Upper lobe of right lung (tissue), 1 donor: Measurements from ENCODE around the gene TPT1. TPM values are rescaled to one million over a fixed set of nuclear protein-coding genes. Genes with fewer than 3 reads are reported as not detected.

Source experiments
- ATAC-seq: fragments of 200-7000 bp; cut with Tn5 transposase; one replicate; pipeline ENCODE4 v1.9.1; 2020; ENCODE audit warnings: mild to moderate bottlenecking, moderate library complexity
- DNase-seq: peaks from one replicate; pipeline ENCODE4 v3.0.0-alpha.2; 2020
- H3K27ac ChIP-seq: fragments of 200-600 bp; one replicate; pipeline ENCODE4 v1.8.0; 2022
- H3K27me3 ChIP-seq: fragments of 200-600 bp; one replicate; pipeline ENCODE4 v1.8.0; 2022; ENCODE audit warnings: mild to moderate bottlenecking
- H3K36me3 ChIP-seq: fragments of 200-600 bp; one replicate; pipeline ENCODE4 v1.8.0; 2022
- H3K4me1 ChIP-seq: fragments of 200-600 bp; one replicate; pipeline ENCODE4 v1.8.0; 2022
- H3K4me3 ChIP-seq: fragments of 200-600 bp; one replicate; pipeline ENCODE4 v1.8.0; 2022; ENCODE audit warnings: mild to moderate bottlenecking
- H3K9me3 ChIP-seq: fragments of 200-600 bp; one replicate; pipeline ENCODE4 v1.8.0; 2022
- CTCF ChIP-seq: fragments of 200-600 bp; IDR thresholded peaks from one replicate; pipeline ENCODE4 v1.8.0; 2022; ENCODE audit warnings: antibody characterized with exemption
- intact Hi-C: fragments of 100-400 bp; cut with DNase I; formaldehyde crosslinking; loops from one replicate; pipeline ENCODE4 v1.11.0; 2022
- total RNA-seq: library from RNA; stranded (reverse); fragmentation: NEBNext Ultra II Directional; extraction: Animal tissue kit (Norgen Biotek cat#: 25700); gene quantifications from one replicate; pipeline ENCODE4 v1.2.1, GENCODE V29; 2021
- donor health status: DM: no; HTN: yes; CAD: no; lungs with severe emphysema.

Gene TPT1
- total RNA-seq, 1 donor from 2014 or later = 4,924 TPM

- intact Hi-C loops = no loop called here
- Histone ChIP-seq H3K27ac (peak overlapping the region; percentile 100), H3K4me1 (peaks cover 62% of the 10 kb centered on the region), H3K36me3 (peaks cover 55% of the 10 kb centered on the region), H3K4me3 (peak overlapping the region; percentile 99), H3K27me3 (no peaks in the 10 kb centered on the region), H3K9me3 (no peaks in the 10 kb centered on the region)
- TF ChIP-seq CTCF = no peak
- ATAC-seq (no peak), DNase-seq (no peak)
Measured at GRCh38 chr13:45339399-45339798, 1.6 kb downstream of the TPT1 start.

- intact Hi-C loops = no loop called here
- Histone ChIP-seq H3K9me3 (no peaks in the 10 kb centered on the region), H3K27me3 (no peaks in the 10 kb centered on the region), H3K4me1 (peaks cover 73% of the 10 kb centered on the region), H3K4me3 (peak overlapping the region; percentile 99), H3K27ac (no peak overlapping the region), H3K36me3 (peaks cover 55% of the 10 kb centered on the region)
- ATAC-seq (no peak), DNase-seq (no peak)
- no peak for TF ChIP-seq CTCF
Measured at GRCh38 chr13:45337803-45338202, 3.2 kb downstream of the TPT1 start.

GRCh38 chr13:45337395-45337794, 3.6 kb downstream of the TPT1 start:
- Histone ChIP-seq H3K9me3 (no peaks in the 10 kb centered on the region), H3K36me3 (peaks cover 55% of the 10 kb centered on the region), H3K4me3 (no peak overlapping the region), H3K27ac (no peak overlapping the region), H3K4me1 (peaks cover 74% of the 10 kb centered on the region), H3K27me3 (no peaks in the 10 kb centered on the region)
- TF ChIP-seq CTCF = no peak
- no peak for DNase-seq
- intact Hi-C loops = no loop called here
- no peak for ATAC-seq

GRCh38 chr13:45336025-45336800, 4.8 kb downstream of the TPT1 start:
- peaks cover 55% of the 10 kb centered on the region for H3K36me3 ChIP-seq
- H3K9me3 ChIP-seq = no peaks in the 10 kb centered on the region
- intact Hi-C loops = no loop called here
- no peak for TF ChIP-seq CTCF
- no peak overlapping the region for H3K4me3 ChIP-seq
- DNase-seq = no peak
- H3K27ac ChIP-seq = no peak overlapping the region
- peaks cover 78% of the 10 kb centered on the region for H3K4me1 ChIP-seq
- no peaks in the 10 kb centered on the region for H3K27me3 ChIP-seq
- ATAC-seq = no peak

GRCh38 chr13:45335397-45336024, 5.5 kb downstream of the TPT1 start:
- TF ChIP-seq CTCF = no peak
- H3K4me1 ChIP-seq = peaks cover 78% of the 10 kb centered on the region
- ATAC-seq (no peak), DNase-seq (no peak)
- intact Hi-C loops = no loop called here
- H3K27me3 ChIP-seq = no peaks in the 10 kb centered on the region
- H3K9me3 ChIP-seq = no peaks in the 10 kb centered on the region
- H3K4me3 ChIP-seq = no peak overlapping the region
- peaks cover 55% of the 10 kb centered on the region for H3K36me3 ChIP-seq
- H3K27ac ChIP-seq = no peak overlapping the region
